Measurements from ENCODE around the gene VANGL1. TPM values are rescaled to one million over a fixed set of nuclear protein-coding genes. Genes with fewer than 3 reads are reported as not detected.

The VANGL1 gene
- total RNA-seq, 4 donors from 2014 or later = 6.3 to 11.7 (median 8.1) TPM

GRCh38 chr1:115609021-115609420 is 32.7 kb upstream of the VANGL1 start:
- no peaks in the 10 kb centered on the region for H3K27me3 ChIP-seq
- peaks cover 0 to 5% (median 1%) of the 10 kb centered on the region in 4 donors for H3K4me1 ChIP-seq
- intact Hi-C loops (cut with DNase I) = loop anchor here (5.0 kb wide), 2 partner anchors 98 to 163 kb away; no protein-coding TSS in a partner anchor
- no peak for TF ChIP-seq POLR2AphosphoS5 (IDR thresholded peaks at IDR 0.05)
- no peak for TF ChIP-seq EP300 (IDR thresholded peaks at IDR 0.05)
- no peak for TF ChIP-seq POLR2A (IDR thresholded peaks at IDR 0.05; ENCODE audit: low read depth)
- TF ChIP-seq CTCF (IDR thresholded peaks at IDR 0.05) = no peak
- WGBS = 83% methylated on average over 1 of the region's 1 CpG
- no peak for DNase-seq (ENCODE audit: extremely low spot score)
- no peak overlapping the region for H3K27ac ChIP-seq (replicated peaks in 1 of 4)
- peaks cover 0 to 4% (median 0%) of the 10 kb centered on the region in 4 donors for H3K9me3 ChIP-seq
- no peak overlapping the region for H3K4me3 ChIP-seq
- H3K36me3 ChIP-seq = no peaks in the 10 kb centered on the region

DNA sequence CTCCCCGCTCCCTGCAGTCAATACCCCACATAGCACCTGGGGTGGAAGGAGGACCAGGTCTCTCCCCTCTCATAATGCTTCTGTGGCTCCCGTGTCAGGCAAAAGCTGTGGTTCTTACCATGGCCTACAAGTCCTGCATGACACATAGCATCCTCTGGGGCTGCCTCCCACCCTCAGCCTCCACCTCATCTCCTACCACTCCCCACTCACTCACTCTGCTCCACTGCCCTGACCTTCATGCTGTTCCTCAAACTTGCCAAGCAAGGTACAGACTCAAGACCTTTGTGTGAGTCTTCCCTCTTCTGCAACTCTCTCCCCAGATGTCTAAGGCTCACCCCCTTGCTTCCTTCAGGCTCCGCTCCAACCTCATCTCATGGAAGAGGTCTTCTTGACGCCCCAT is 28.0 kb upstream of the VANGL1 start:
- no peak for TF ChIP-seq CTCF (IDR thresholded peaks at IDR 0.05)
- TF ChIP-seq POLR2A (IDR thresholded peaks at IDR 0.05; ENCODE audit: low read depth) = no peak
- TF ChIP-seq EP300 (IDR thresholded peaks at IDR 0.05) = no peak
- TF ChIP-seq POLR2AphosphoS5 (IDR thresholded peaks at IDR 0.05) = no peak
- peaks cover 0 to 10% (median 0%) of the 10 kb centered on the region in 4 donors for H3K27me3 ChIP-seq
- no peaks in the 10 kb centered on the region for H3K36me3 ChIP-seq
- 85% methylated on average over 4 of the region's 4 CpGs for WGBS
- H3K9me3 ChIP-seq = no peaks in the 10 kb centered on the region
- DNase-seq (ENCODE audit: extremely low spot score) = no peak
- no peak overlapping the region for H3K4me3 ChIP-seq
- no peak overlapping the region for H3K27ac ChIP-seq (replicated peaks in 1 of 4)
- intact Hi-C loops (cut with DNase I) = no loop called here
- no peaks in the 10 kb centered on the region for H3K4me1 ChIP-seq

DNA sequence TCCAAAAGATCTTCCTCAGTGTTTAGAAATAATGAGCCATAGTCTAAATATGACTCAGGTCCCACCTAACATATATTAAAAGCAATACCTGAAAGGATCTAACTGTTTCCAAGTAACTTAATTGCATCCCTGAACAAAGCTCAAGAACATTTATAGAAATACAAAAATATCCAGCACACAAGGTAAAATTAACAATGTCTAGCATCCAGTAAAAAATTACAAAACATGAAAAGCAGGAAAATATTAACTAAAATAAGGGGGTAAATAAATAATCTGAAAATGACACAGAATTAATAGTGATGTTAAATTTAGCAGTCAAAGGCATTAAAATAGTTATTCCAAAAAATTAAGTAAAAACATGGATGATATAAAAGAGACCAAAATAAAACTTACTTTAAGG is 21.3 kb upstream of the VANGL1 start:
- TF ChIP-seq CTCF (IDR thresholded peaks at IDR 0.05) (no peak), EP300 (IDR thresholded peaks at IDR 0.05) (no peak), POLR2AphosphoS5 (IDR thresholded peaks at IDR 0.05) (no peak), POLR2A (IDR thresholded peaks at IDR 0.05; ENCODE audit: low read depth) (no peak)
- no peaks in the 10 kb centered on the region for H3K4me1 ChIP-seq
- no peak overlapping the region for H3K4me3 ChIP-seq
- H3K27ac ChIP-seq (replicated peaks in 1 of 4) = no peak overlapping the region
- no peak for DNase-seq (ENCODE audit: extremely low spot score)
- no peaks in the 10 kb centered on the region for H3K36me3 ChIP-seq
- peaks cover 0 to 18% (median 9%) of the 10 kb centered on the region in 4 donors for H3K9me3 ChIP-seq
- H3K27me3 ChIP-seq = peaks cover 0 to 7% (median 0%) of the 10 kb centered on the region in 4 donors
- intact Hi-C loops (cut with DNase I) = no loop called here

DNA sequence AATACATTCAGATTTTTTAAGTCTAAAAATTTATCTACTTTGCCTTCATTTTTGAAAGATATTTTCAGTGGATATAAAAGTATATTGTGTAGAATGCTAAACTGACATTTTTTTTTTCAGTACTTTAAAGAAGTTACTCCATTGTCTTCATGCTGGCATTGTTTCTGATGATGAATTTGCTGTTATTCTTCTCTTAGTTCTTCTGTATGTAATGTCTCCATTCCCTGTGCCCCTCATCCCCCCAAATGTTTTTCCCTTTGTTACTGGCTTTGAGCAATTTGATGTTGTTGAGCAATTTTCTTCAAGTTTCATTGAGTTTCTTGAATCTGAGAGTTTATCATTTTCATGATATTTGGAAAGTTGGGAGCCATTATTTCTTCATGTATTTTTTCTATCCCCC is 20.8 kb upstream of the VANGL1 start:
- peaks cover 0 to 5% (median 0%) of the 10 kb centered on the region in 4 donors for H3K27me3 ChIP-seq
- no peak for TF ChIP-seq POLR2AphosphoS5 (IDR thresholded peaks at IDR 0.05)
- no peak for TF ChIP-seq CTCF (IDR thresholded peaks at IDR 0.05)
- TF ChIP-seq POLR2A (IDR thresholded peaks at IDR 0.05; ENCODE audit: low read depth) = no peak
- no peak for TF ChIP-seq EP300 (IDR thresholded peaks at IDR 0.05)
- no peak overlapping the region for H3K27ac ChIP-seq (replicated peaks in 1 of 4)
- DNase-seq (ENCODE audit: extremely low spot score) = no peak
- peaks cover 0 to 18% (median 9%) of the 10 kb centered on the region in 4 donors for H3K9me3 ChIP-seq
- H3K4me3 ChIP-seq = no peak overlapping the region
- H3K4me1 ChIP-seq = no peaks in the 10 kb centered on the region
- H3K36me3 ChIP-seq = no peaks in the 10 kb centered on the region
- intact Hi-C loops (cut with DNase I) = no loop called here

DNA sequence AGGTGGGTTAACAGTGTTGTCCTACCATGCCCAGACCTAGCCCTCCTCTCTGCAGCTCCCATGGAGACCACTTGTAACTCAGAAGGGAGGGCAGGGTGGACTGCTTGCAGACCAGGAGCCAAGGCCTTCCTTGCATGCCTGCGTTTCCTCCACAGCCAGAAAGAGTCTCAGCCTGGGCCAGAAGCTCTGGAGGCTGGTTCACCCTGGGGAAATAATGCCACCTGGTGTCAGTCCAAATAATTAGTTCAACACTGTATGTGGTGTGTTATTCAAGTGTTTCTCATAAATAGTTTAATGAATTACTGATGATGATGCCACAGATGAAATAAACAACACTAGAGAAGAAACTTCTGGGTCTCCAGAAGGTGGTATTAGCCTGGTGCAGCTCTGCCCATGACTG is 16.9 kb upstream of the VANGL1 start:
- intact Hi-C loops (cut with DNase I) = no loop called here
- TF ChIP-seq POLR2AphosphoS5 (IDR thresholded peaks at IDR 0.05) (no peak), POLR2A (IDR thresholded peaks at IDR 0.05; ENCODE audit: low read depth) (no peak), EP300 (IDR thresholded peaks at IDR 0.05) (no peak), CTCF (IDR thresholded peaks at IDR 0.05) (no peak)
- H3K27me3 ChIP-seq = no peaks in the 10 kb centered on the region
- peaks cover 0 to 18% (median 8%) of the 10 kb centered on the region in 4 donors for H3K9me3 ChIP-seq
- no peak overlapping the region for H3K27ac ChIP-seq (replicated peaks in 1 of 4)
- H3K4me3 ChIP-seq = no peak overlapping the region
- 64% methylated on average over 1 of the region's 1 CpG for WGBS
- no peaks in the 10 kb centered on the region for H3K4me1 ChIP-seq
- no peak for DNase-seq (ENCODE audit: extremely low spot score)
- H3K36me3 ChIP-seq = no peaks in the 10 kb centered on the region

Measured in esophagus muscularis mucosa (tissue), 4 donors.